Urinary bladder (tissue), 4 donors: ENCODE measurements around the gene UGT1A10. TPM values are rescaled to one million over a fixed set of nuclear protein-coding genes. Genes with fewer than 3 reads are reported as not detected.
"Not testable (repeated sequence)": the region's sequence is repeated elsewhere in the genome, so short reads cannot be mapped to it uniquely, and the experiment has no call there.

Experiments used
- DNase-seq: peaks from one replicate; pipeline ENCODE4 v3.0.0-alpha.2; 2015; ENCODE audit errors: extremely low spot score
- H3K27ac ChIP-seq: one replicate; pipeline ENCODE4 v1.5.1; 2013; ENCODE audit warnings: low read depth, mild to moderate bottlenecking, moderate library complexity
- H3K36me3 ChIP-seq: one replicate; pipeline ENCODE4 v1.6.1; 2013; ENCODE audit warnings: mild to moderate bottlenecking, moderate library complexity; ENCODE audit not compliant: insufficient read depth
- H3K4me1 ChIP-seq: one replicate; pipeline ENCODE4 v1.6.1; 2013; ENCODE audit warnings: mild to moderate bottlenecking, moderate library complexity; ENCODE audit not compliant: insufficient read depth
- H3K4me3 ChIP-seq: one replicate; pipeline ENCODE4 v1.5.1; 2013; ENCODE audit warnings: low read depth, low read length
- WGBS: extraction: QIAGEN DNeasy Blood & Tissue Kit; methylation state at CpG from one replicate; pipeline ENCODE4 v1.1.7; 2013; 5-methylcytosine and 5-hydroxymethylcytosine counted together
- polyA plus RNA-seq: library from polyadenylated mRNA; stranded (reverse); fragments of 200-250 nt; gene quantifications from one replicate; pipeline ENCODE4 v1.2.3, GENCODE V29; 2013
- total RNA-seq: library from RNA; depleted of rRNA; stranded (reverse); fragments of >200 nt; gene quantifications from one replicate; pipeline ENCODE4 v1.2.3, GENCODE V29; 2014
- donor health status: healthy with polysubstance abuse.
- donor health status: healthy.

The UGT1A10 gene
- total and polyA plus RNA-seq, 2 donors = not detected

DNA sequence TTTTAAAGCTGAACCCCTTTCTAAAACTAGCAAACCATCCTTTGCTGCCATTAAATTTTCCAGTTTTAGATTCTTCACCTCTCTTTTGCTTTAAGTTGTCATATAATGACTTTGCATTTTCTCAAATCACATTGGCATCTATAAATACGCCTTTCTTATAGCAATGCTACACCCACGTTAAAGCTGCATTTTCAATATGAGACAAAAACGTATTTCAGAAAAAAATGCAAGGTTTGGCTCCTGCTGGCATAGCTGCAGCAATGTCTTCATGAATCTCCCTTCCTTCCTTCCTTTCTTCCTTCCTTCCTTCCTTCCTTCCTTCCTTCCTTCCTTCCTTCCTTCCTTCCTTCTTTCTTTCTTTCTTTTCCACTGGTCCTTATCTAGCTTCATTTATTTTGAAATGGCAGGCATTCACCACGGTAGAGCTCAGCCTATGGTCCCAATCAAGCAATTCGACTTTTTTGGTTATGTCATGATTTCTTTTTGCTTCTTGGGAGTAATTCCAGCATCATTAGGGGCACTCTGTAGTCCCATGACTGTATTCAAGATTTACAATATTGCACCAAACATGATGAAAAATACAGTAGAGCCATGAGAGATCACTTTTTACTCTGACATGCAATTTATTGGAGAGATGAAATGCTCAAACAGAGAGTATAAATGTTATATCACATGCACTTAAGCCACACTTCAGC is 8.8 kb upstream of the UGT1A10 start:
- 63% methylated on average over 5 of the region's 5 CpGs for WGBS
- H3K27ac ChIP-seq = no peak overlapping the region
- H3K4me3 ChIP-seq = no peak overlapping the region
- no peak for DNase-seq
- no peaks in the 10 kb centered on the region for H3K36me3 ChIP-seq
- no peaks in the 10 kb centered on the region for H3K4me1 ChIP-seq

DNA sequence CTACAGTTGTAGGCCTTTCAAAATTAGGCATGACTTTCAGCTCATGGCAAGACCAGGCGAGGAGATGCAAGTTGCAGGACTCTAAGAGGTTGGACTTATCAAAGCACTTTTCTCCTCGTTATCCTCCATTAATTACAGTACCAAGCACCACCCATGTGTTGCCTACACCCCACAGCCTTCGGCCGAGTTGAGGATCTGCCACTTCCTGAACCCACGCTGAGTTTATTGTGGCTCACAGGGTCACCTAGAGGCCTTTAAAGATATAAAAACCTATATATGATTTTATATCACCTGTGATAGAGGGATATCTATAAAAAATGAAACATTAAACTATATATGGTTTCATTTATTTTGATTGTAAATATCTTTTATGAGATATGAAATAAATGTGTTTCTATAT is 2.6 kb downstream of the UGT1A10 start:
- 54% methylated on average over 5 of the region's 5 CpGs for WGBS
- no peak for DNase-seq

DNA sequence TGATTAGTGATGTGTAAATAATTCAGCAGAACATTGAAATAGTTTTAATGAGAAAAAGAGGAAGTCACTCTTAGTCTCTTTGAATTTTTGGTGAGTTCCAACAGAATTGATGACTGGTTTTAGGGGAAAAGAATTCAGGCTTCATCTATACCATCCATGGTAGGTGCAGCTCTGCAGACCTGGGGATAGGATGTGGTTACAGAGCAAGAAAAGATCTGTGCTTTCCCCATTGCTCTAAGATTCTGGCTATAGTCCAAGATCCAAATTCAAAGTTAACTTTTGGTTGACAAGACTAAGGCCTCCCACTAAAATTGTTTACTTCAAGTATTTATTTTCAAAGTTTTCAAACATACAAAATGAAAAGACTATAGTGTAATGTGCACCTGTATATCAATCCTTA is 3.6 kb downstream of the UGT1A10 start:
- Histone ChIP-seq H3K4me3 (no peak overlapping the region), H3K27ac (no peak overlapping the region), H3K36me3 (no peaks in the 10 kb centered on the region), H3K4me1 (no peaks in the 10 kb centered on the region)
- no peak for DNase-seq

More for the DNA sequence above, 2.6 kb downstream of the UGT1A10 start:
- Histone ChIP-seq H3K36me3 (no peaks in the 10 kb centered on the region), H3K4me3 (no peak overlapping the region), H3K4me1 (no peaks in the 10 kb centered on the region), H3K27ac (no peak overlapping the region)

DNA sequence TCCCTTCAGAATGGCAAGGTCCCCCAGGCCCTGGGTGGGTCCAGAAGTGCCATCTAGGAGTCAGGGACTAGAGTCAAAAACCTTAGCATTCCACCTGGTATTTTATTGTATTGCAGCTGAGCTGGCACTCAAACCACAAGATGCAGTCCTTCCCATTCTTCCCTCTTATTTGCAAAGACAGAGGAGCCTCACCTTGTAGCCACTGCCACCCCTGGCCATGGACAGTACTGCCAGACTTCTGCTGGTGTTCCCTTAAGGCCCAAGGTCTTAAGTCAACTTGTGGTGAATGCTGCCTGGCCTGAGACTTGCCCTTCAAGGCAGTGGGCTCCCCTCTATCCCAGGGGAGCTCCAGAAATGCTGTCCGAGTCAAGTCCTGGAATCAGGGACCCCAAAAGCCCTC is 6.9 kb downstream of the UGT1A10 start:
- H3K36me3 ChIP-seq = no peaks in the 10 kb centered on the region
- DNase-seq = no peak
- H3K4me3 ChIP-seq = no peak overlapping the region
- no peak overlapping the region for H3K27ac ChIP-seq
- H3K4me1 ChIP-seq = no peaks in the 10 kb centered on the region
- 91% methylated on average over 1 of the region's 1 CpG for WGBS

DNA sequence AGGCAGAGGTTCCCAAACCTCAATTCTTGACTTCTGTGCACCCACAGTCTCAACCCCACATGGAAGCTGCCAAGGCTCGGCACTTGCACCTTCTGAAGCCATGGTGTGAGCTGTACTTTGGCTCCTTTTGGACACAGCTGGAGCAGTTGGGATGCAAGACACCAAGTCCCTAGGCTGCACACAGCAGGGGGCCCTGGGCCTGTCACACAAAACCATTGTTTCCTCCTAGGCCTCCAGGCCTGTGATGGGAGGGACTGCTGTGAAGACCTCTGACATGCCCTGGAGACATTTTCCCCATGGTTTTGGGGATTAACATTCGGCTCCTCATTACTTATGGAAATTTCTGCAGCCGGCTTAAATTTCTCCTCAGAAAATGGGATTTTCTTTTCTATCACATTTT is 9.8 kb downstream of the UGT1A10 start:
- H3K36me3 ChIP-seq, H3K4me3 ChIP-seq, H3K27ac ChIP-seq, DNase-seq, H3K4me1 ChIP-seq: not testable (repeated sequence)
- WGBS = 87% methylated on average over 3 of the region's 3 CpGs

DNA sequence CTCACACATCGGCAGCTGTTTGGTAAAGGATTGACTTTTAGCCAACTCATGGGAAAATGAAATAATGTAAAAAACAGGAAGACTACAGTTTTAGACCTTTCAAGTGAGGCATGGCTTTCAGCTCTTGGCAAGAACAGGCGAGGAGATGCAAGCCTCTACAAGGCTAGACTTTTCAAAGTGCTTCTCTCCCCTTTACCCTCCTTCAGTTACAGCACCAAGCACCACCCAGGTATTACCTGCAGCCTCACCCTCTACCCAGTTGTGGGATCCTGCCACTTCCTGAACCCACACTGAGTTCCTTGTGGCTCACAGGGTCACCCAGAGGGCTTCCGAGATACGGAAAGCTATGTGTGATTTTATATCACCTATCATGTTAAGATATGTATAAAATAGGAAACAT is 14.7 kb downstream of the UGT1A10 start:
- WGBS = 70% methylated on average over 4 of the region's 4 CpGs
- peak; percentile 31 for DNase-seq

DNA sequence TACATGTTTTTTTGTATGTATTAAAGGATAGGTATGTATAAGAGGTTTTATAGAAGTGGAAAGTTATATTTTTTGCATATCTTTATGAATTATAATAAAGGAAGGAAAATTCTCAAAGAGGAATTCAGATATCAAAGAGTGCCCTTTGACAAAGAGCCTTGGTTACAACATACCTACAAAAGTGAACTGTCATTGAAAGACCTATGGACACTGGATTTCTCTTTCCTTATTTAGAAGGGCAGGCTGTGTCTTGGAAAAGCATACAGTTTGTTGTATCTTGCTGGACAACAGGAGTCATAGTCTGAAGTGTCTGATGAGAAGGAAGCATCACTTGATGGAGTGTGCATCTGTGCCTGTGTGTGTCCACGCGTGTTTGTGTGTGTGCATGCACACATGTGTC is 15.2 kb downstream of the UGT1A10 start:
- H3K4me3 ChIP-seq = no peak overlapping the region
- DNase-seq = no peak
- H3K27ac ChIP-seq = no peak overlapping the region
- no peaks in the 10 kb centered on the region for H3K4me1 ChIP-seq
- WGBS = 96% methylated on average over 2 of the region's 2 CpGs
- H3K36me3 ChIP-seq = no peaks in the 10 kb centered on the region

More for the DNA sequence above, 14.7 kb downstream of the UGT1A10 start:
- Histone ChIP-seq H3K36me3 (no peaks in the 10 kb centered on the region), H3K4me3 (no peak overlapping the region), H3K4me1 (no peaks in the 10 kb centered on the region), H3K27ac (no peak overlapping the region)

DNA sequence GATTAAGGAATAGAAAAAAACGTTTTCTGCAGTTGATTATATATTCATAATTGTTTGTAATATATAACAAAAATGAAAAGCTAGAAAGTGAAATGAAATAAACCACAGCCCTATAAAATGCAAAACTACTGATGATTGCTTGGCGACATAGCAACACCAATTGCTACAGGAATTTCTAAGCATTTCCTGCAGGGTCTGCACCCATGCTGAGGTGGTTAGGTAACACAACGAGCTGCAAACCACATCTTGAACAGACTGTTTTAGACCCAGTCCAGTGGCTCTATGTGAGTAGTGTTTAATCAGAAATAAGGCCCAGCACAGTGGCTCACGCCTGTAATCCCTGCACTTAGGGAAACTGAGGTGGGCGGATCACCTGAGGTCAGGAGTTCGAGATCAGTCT is 18.3 kb downstream of the UGT1A10 start:
- WGBS = 65% methylated on average over 6 of the region's 6 CpGs
- no peak for DNase-seq

DNA sequence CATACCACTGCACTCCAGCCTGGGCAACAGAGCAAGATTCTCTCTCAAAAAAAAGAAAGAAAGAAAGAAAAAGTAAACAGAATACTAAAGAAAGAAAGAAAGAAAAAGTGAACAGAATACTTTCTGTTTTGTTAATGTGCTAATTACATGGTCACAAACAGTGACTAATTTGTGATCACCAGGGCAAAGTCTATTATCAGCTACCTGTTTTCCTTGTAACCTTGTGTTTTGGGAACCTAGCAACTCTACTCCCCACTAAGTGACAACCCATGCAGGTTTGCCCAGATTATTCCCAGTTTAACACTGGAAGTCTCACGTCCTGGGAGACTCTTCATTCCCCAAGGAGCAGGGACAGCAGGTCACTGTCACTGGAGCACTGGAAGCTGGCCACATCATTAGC is 18.8 kb downstream of the UGT1A10 start:
- no peak for DNase-seq
- Histone ChIP-seq H3K4me3 (no peak overlapping the region), H3K4me1 (no peaks in the 10 kb centered on the region), H3K27ac (no peak overlapping the region), H3K36me3 (no peaks in the 10 kb centered on the region)
- 48% methylated on average over 1 of the region's 1 CpG for WGBS

More for the DNA sequence above, 18.3 kb downstream of the UGT1A10 start:
- Histone ChIP-seq H3K27ac (no peak overlapping the region), H3K36me3 (no peaks in the 10 kb centered on the region), H3K4me1 (no peaks in the 10 kb centered on the region), H3K4me3 (no peak overlapping the region)

DNA sequence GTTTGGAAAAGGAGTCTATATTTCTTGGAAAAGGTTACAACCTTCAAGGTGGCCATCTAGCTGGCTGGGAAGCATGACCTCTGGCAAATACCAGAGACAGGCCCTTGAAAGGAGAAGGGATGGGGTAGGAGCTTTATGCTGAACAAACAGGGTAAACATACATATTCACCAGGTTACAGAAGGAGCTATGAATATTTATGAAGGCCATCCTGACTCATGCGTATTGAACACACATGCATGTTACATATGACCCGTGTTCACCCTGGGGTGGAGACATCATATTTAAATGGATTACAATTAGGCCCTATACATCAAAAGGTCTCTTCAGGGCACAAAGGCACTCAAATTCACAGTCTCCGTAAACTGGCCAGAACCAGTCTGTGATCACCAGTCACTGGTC is 19.7 kb downstream of the UGT1A10 start:
- not testable (repeated sequence) for H3K27ac ChIP-seq, H3K4me1 ChIP-seq, H3K36me3 ChIP-seq, DNase-seq, H3K4me3 ChIP-seq
- WGBS = 90% methylated on average over 3 of the region's 3 CpGs

DNA sequence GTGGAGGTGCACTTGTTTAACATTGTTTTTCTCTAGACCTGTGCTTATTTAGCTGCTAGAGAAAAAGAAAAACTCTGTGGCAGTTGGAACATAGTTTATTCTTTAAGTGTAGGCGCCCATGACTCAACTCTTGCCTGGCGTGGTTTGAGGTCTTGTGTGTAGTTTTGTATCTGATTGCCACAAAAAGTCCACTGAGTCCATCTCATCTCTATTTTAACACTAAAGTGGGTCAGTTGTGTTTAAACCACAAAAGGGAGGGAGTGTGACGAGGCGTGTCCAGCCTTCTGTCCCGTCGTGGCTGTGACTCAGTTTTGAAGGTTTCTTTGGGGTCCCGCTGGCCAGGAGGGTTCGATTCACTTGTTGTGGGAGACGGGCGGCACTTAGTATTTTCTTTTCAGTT is 20.2 kb downstream of the UGT1A10 start:
- H3K36me3 ChIP-seq = no peaks in the 10 kb centered on the region
- WGBS = 81% methylated on average over 10 of the region's 10 CpGs
- H3K4me1 ChIP-seq = no peaks in the 10 kb centered on the region
- no peak overlapping the region for H3K4me3 ChIP-seq
- H3K27ac ChIP-seq = no peak overlapping the region
- no peak for DNase-seq

DNA sequence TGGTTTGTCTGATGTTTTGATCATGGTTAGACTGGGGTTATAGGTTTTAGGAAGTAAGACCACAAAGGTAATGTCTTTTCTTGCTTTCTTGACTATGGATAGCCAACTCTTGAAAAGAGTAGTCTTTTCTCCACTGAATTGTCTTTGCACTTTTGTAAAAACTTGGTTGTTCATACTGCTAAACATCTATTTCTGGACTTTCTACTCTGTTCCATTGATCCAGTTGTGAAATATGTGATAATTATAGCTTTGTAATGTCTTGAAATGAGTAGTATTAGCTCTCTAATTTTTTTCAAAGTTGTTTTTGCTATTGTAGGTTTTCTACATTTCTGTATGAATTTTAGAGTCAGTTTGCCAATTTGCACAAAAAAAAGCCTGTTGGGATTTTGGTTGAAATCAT is 22.4 kb downstream of the UGT1A10 start:
- H3K27ac ChIP-seq = no peak overlapping the region
- H3K36me3 ChIP-seq = no peaks in the 10 kb centered on the region
- H3K4me3 ChIP-seq = no peak overlapping the region
- H3K4me1 ChIP-seq = no peaks in the 10 kb centered on the region
- DNase-seq = no peak

DNA sequence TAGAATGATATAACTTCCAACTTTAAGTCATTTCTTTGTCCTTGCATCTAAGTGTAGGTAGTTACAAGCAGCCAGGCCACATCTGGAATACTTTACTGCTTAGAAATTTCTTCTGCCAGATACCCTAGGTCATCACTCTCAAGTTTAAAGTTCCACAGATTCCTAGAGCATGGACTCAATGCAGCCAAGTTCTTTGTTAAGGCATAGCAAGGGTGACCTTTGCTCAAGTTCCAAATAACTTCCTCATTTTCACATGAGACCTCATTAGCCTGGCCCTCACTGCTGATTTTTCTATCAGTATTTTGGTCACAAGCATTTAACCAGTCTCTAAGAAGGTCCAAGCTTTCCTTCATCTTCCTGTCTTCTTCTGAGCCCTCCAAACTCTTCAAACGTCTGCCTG is 27.7 kb downstream of the UGT1A10 start:
- DNase-seq = no peak
- no peaks in the 10 kb centered on the region for H3K4me1 ChIP-seq
- no peaks in the 10 kb centered on the region for H3K36me3 ChIP-seq
- WGBS = 45% methylated on average over 1 of the region's 1 CpG
- H3K4me3 ChIP-seq = no peak overlapping the region
- H3K27ac ChIP-seq = no peak overlapping the region

DNA sequence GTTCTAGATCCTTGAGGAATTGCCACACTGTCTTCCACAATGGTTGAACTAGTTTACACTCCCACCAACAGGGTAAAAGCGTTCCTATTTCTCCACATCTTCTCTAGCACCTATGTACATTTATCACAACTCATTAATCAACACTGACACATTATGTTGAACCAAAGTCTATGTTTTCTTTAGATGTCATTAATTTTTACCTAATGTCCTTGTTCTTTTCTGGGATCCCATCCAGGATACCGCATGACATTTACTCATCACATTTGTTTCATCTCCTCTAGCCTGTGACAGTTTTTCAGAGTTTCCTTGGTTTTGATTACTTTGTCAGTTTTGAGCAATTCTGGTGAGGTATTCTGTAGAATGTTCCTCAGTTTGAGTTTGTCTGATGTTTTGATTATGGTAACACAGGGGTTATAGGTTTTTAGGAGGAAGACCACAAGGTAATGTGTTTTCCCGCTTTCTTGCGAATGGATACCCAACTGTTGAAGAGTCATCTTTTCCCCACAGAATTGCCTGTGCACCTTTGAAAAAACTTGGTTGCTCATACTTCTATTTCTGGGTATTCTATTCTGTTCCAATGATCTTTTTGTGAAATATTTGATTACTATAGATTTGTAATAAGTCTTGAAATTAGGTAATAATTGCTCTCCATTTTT is 32.5 kb downstream of the UGT1A10 start:
- H3K4me3 ChIP-seq = no peak overlapping the region
- no peaks in the 10 kb centered on the region for H3K36me3 ChIP-seq
- DNase-seq = no peak
- H3K4me1 ChIP-seq = no peaks in the 10 kb centered on the region
- H3K27ac ChIP-seq = no peak overlapping the region
- whole genome bisulfite sequencing = 92% methylated on average over 4 of the region's 4 CpGs
